SH-SY5Y (cell line): ENCODE results near the gene KIF5C.

Source experiments
- GATA2 ChIP-seq: IDR thresholded peaks from 2 replicates; pipeline ENCODE4 v1.6.1; 2011; ENCODE audit warnings: mild to moderate bottlenecking, low read depth, low read length
- GATA3 ChIP-seq: IDR thresholded peaks from 2 replicates; pipeline ENCODE4 v1.6.1; 2011; ENCODE audit warnings: low read depth, mild to moderate bottlenecking, low read length, moderate library complexity

KIF5C gene

DNA sequence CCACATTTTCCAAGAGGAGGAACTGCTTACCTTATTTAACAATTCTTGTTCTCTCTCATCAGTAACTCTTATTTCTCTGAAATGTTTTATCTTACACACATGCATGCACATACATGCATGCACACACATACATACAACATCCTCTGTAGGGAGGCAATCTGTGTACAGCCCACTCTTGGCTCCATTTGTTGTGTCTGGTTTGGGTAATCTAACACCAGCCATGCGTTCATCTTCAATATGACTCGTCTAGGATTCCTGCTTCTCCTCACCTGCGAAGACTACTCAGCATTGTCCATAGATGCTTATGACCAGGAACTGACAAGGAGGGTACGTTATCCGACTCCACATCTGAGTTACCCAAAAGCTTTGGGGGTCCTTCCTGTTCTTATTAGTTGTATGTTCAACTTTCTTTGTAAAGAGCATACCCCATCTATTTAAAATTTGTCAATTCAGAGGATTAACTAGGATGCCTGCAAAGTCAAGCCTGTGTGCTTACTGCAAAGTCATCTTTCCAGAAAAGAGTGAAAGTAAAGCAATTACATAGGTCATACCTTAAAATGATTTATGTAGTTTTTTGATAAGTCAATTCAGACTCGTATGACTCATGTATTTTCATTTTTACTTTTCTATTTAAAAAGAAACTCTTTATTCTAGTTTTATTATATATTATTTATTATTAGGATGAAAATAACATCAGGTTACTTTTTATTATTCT is 181.7 kb downstream of the KIF5C start:
- TF ChIP-seq GATA2 (no peak), GATA3 (no peak)

DNA sequence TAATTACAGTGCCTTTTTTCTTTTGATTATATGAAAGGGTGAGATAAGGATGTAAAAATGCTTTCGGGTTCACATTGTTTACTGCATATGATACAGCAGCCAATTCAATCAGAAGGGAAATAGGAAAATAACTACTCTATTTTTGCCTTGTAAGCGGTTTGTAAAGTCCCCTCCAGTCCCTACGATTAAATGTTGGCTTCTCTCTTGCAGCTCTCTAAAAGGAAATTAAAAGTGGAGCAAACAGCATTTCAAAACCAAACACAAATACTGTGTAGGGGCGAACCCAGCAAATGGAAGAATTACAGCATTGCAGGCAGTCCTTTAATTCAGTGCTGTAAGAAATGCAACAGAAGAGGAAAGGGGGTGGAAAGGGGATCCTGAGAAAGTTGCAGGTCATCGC is 182.4 kb downstream of the KIF5C start:
- TF ChIP-seq GATA3 (no peak), GATA2 (no peak)

DNA sequence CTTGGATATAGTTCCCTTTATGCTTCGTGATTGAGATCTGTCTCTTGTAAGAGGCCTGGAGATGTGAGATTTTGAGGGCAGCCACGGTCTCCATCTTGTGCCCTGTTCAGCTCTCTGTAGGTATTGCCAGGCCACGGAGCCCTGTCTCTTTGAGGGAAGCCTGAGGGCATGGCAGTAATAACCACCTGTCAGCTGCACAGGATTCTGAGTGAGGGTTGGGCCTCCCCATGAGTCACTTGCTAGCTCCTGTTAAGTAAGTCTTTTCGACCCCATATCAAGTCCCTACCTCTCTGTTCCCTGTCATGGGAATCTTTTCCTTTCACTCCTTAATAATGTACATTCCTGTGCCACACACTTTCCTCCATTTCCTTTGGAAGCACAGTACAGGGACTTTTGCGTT is 183.9 kb downstream of the KIF5C start:
- TF ChIP-seq GATA3 (no peak), GATA2 (no peak)

- TF ChIP-seq GATA3 (no peak), GATA2 (no peak)
Measured at GRCh38 chr2:149059822-149060221, 184.8 kb downstream of the KIF5C start.

DNA sequence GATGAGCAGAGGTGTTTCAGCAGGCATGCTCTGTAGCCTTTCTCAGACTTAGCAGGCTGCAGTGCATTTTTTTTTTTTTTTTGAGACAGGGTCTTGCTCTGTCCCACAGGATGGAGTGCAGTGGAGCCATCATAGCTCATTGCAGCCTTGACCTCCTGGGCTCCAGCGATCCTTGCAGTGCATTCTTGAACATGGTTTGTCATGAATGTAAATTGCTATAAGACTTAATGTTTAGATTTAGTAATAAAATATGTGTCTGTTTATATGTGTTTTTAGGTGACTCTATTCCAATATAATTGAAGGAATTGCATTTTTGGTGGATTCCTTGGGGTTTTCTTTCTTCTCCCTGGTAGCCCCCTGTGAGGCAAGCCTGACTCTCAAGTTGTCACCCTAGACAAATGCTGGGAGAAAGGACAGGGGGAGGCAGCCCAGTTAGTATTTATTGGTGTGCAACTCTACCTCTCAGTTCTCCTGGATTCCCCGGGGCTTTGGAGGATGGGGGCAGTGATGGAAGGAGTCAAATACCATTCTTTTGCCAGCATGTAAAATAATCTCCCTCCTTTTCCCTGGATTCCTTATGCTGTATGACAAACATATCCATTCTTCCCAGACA is 186.2 kb downstream of the KIF5C start:
- TF ChIP-seq GATA3 (no peak), GATA2 (no peak)

GRCh38 chr2:149062531-149062930 is 187.5 kb downstream of the KIF5C start:
- TF ChIP-seq GATA3: no peak
- no peak for TF ChIP-seq GATA2

DNA sequence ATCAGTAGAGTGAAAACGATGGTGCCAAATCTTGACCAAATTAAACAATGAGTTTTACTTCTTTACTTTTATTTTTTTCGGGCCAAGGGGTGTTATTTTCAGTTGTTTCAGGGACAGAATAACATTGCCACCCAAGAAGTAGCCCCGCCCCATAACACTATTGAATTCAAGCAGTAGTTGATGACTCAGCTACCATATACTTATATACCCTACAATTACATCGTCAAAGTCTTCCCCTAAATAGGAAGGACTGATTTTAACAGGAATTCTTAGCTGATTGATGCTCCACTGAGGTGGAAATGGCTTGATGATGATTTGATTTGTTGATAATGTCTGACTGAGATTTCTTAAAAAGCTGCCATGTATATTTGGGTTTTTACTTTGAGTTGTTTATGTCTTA is 188.2 kb downstream of the KIF5C start:
- TF ChIP-seq GATA2 (no peak), GATA3 (no peak)

DNA sequence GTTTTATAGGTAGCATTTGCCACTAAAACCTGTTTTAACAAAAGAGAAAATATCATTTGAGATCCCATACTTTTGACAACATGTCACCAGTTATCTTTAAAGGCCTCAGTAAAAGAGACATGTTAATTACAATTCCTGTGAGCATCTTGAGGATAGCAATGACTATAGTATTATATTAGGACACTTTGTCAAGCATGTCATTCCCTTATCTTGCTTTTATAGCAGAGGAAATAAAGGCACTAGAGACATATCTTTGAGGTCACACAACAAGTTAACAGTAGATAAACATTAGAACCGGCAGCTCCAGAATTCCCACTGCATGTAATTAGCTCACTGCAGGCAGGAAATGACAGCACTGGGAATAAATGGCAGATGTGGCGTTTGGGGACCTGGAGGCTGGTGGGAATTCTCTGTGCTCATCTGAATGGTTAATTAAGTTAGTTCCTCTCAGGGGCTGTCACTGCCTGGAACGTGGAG is 189.4 kb downstream of the KIF5C start:
- TF ChIP-seq GATA3 (no peak), GATA2 (no peak)

GRCh38 chr2:149064856-149065630 is 190.0 kb downstream of the KIF5C start:
- TF ChIP-seq GATA2: no peak
- TF ChIP-seq GATA3: no peak

GRCh38 chr2:149068225-149068995 is 193.4 kb downstream of the KIF5C start:
- no peak for TF ChIP-seq GATA2
- TF ChIP-seq GATA3: no peak

GRCh38 chr2:149068996-149069888 is 194.2 kb downstream of the KIF5C start:
- no peak for TF ChIP-seq GATA2
- TF ChIP-seq GATA3: no peak

DNA sequence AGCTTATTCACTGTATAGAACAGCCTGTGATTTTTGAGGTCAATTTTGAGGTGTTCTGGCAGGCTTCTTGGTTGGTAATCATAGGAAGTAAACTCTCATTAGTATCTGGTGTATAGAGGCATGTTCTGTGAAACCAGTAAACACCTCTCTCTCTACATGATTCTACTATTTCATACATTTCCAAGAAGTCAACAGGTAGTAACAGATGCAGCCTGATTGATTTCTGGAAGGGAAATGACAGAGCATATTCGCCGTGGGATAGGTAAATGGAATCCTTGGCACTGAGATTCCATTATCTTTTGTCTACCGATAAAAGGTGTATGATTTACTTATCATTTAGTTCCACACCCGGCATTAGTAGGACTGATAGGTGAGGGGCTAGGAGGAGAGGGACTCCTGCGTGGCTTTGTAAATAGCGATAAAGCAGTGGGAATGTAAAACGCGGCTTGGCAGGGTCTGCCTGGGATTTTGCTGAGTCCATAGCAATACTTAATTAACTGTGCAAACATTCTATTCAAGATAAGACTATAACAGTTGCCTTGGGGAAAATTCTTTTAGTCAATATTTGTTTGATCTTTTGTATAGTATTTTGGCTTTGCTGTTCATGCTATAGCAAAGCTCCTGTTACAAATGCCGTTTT is 195.8 kb downstream of the KIF5C start:
- TF ChIP-seq GATA2 (no peak), GATA3 (no peak)

GRCh38 chr2:149075105-149075504 is 200.1 kb downstream of the KIF5C start:
- TF ChIP-seq GATA2 (no peak), GATA3 (no peak)
